ENCODE results near the gene HELZ. TPM values are rescaled to one million over a fixed set of nuclear protein-coding genes. Genes with fewer than 3 reads are reported as not detected.

HELZ gene
- total and polyA plus RNA-seq, 7 donors = 1.8 to 55.7 (median 30.8) TPM

DNA sequence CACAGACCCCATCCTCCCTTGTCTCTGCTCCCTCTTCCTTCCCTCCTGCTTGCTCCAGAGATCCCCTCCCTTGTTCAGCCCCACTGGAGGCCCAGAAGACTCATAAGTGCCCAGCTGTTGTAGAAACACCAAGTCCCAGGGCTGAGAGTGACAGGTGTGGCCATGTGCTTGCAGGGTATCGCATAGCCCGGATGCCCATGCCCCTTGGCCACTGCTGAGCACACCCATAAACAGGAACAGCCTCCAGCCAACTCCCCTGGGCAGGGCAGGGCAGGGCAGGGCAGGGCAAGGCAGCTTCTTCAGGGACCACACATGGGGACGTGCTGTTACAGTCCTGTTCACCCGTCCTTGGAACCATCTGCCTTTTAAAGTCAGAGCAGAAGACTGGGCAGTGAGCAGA is 198.6 kb downstream of the HELZ start:
- Histone ChIP-seq H3K27me3 (ENCODE audit: insufficient read depth in 3 of 3, low read length in 2 of 3) (no peaks in the 10 kb centered on the region), H3K4me3 (peak overlapping the region; percentile 72), H3K36me3 (ENCODE audit: insufficient read depth in 1 of 2, low read depth in 1 of 2) (peaks cover 0 to 12% of the 10 kb centered on the region in 2 donors), H3K27ac (peak overlapping the region; percentile 98), H3K9me3 (peaks cover 10% of the 10 kb centered on the region), H3K4me1 (peaks cover 51% of the 10 kb centered on the region)
- peak; percentile 56 to 69 (median 65) for ATAC-seq
- DNase-seq = peak; percentile 55 to 94
- TF ChIP-seq, protein P1, sequence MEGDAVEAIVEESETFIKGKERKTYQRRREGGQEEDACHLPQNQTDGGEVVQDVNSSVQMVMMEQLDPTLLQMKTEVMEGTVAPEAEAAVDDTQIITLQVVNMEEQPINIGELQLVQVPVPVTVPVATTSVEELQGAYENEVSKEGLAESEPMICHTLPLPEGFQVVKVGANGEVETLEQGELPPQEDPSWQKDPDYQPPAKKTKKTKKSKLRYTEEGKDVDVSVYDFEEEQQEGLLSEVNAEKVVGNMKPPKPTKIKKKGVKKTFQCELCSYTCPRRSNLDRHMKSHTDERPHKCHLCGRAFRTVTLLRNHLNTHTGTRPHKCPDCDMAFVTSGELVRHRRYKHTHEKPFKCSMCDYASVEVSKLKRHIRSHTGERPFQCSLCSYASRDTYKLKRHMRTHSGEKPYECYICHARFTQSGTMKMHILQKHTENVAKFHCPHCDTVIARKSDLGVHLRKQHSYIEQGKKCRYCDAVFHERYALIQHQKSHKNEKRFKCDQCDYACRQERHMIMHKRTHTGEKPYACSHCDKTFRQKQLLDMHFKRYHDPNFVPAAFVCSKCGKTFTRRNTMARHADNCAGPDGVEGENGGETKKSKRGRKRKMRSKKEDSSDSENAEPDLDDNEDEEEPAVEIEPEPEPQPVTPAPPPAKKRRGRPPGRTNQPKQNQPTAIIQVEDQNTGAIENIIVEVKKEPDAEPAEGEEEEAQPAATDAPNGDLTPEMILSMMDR (IDR thresholded peaks at IDR 0.05) = no peak
- 24 to 31% (median 27%) methylated on average over 4 of the region's 4 CpGs for WGBS, 3 donors
- intact Hi-C loops (cut with DNase I) = no loop called here

DNA sequence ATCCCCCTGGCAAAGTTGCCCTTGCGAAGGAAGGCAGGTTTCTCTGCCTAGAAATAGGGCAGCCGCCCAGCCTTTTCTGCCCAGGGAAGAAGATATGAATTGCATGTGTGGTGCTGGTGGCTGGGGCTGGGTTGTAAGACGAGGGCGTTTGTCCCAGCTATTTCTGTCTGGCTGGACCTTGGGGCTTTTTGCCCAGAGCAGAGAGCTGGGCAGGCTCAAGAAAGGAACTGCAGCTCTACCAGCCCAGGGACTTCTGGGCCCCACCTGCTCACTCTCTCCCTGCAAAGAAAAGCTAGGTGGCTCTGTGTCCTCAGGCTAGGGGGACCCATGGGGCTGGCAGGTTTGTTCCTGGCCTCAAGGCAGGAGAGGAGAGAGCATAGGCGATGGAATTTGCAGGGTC is 200.1 kb downstream of the HELZ start:
- intact Hi-C loops (cut with DNase I) = loop anchor here in 1 of 2 donors (5.0 kb wide), 1 partner anchor 68 kb away; no protein-coding TSS in a partner anchor
- H3K9me3 ChIP-seq = peaks cover 10% of the 10 kb centered on the region
- DNase-seq (peak; percentile 35 to 85), ATAC-seq (peak; percentile 53 to 63 (median 60))
- H3K4me3 ChIP-seq = peak overlapping the region; percentile 72
- H3K4me1 ChIP-seq = peaks cover 37% of the 10 kb centered on the region
- WGBS, 3 donors = 20 to 46% (median 35%) methylated on average over 5 of the region's 5 CpGs
- peak overlapping the region; percentile 98 for H3K27ac ChIP-seq
- H3K36me3 ChIP-seq (ENCODE audit: insufficient read depth in 1 of 2, low read depth in 1 of 2) = peaks cover 0 to 9% of the 10 kb centered on the region in 2 donors
- TF ChIP-seq, protein P1 (IDR thresholded peaks at IDR 0.05) = no peak
- no peaks in the 10 kb centered on the region for H3K27me3 ChIP-seq (ENCODE audit: insufficient read depth in 3 of 3, low read length in 2 of 3)

DNA sequence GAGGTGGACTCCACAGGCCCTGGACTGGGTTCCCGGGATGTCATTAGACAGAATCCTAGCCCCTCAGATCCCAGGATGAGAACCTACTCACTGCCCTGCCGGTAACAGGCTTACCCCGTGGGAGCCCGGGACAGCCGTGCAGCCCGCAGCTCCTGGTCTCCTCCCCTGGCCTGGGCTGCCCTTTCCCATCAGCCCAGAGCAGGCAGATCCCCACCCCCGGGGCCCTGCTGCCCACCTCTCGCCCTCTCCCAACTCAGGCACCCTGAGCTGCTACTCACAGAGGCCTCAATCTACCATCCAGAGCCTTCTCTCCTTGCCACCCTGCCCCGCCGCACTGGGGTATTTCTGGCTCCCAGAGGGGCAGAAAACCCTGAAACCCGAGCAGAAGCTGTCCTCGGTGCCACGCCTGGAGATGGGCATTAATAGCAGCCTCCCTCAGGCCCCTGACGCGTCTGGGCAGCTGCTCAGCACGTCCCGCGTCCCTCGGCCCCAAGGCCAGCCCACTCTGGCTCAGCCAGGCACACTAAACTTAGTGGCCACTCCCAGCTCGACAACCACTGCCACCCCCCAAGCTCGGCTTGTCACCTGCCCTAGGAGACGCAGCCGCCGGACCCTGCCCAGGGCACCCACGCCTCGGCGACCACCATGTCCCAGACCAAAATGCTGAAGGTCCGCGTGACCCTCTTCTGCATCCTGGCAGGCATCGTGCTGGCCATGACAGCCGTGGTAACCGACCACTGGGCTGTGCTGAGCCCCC is 200.8 kb downstream of the HELZ start, which contains the start of gene CACNG1:
Gene CACNG1 (plus strand): TSS at position 539 of the 757 bp plus-strand sequence. CDS start 107 bp downstream, at position 646.
- Histone ChIP-seq H3K27me3 (ENCODE audit: insufficient read depth in 3 of 3, low read length in 2 of 3) (no peaks in the 10 kb centered on the region), H3K4me1 (peaks cover 29% of the 10 kb centered on the region), H3K36me3 (ENCODE audit: insufficient read depth in 1 of 2, low read depth in 1 of 2) (peaks cover 0 to 1% of the 10 kb centered on the region in 2 donors), H3K4me3 (peak within 1 kb of the TSS; percentile 72), H3K9me3 (peaks cover 10% of the 10 kb centered on the region), H3K27ac (peak within 1 kb of the TSS; percentile 98)
- intact Hi-C loops (cut with DNase I) = loop anchor here in 1 of 2 donors (5.0 kb wide), 1 partner anchor 67 kb away; no protein-coding TSS in a partner anchor
- ATAC-seq (peak; percentile 77 to 84 (median 80)), DNase-seq (peak; percentile 75 to 96)
- 17 to 41% (median 27%) methylated on average over 31 to 32 of the region's 32 CpGs for WGBS, 3 donors
- TF ChIP-seq, protein P1 (IDR thresholded peaks at IDR 0.05) = no peak

DNA sequence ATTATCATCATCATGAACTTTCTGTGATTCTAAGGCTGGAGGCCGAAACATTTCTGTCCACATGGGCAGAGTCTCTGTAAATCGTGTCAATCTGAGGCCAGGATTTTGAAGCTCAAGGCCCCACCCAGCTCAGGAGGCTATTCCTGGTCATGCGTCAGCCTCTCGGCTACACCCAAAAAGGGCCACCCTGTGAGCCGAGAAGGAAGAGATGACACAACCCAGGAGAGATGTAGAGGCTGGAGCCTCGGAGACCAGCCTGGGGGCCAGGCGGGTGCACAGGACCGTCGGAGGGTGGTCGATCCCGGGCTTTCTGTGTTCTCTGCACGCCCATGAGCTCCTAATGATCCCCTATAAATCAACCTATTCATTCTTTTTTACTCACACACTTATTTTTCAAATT is 201.7 kb downstream of the HELZ start:
- H3K4me1 ChIP-seq = peaks cover 21% of the 10 kb centered on the region
- peaks cover 4% of the 10 kb centered on the region for H3K9me3 ChIP-seq
- peak overlapping the region; percentile 72 for H3K4me3 ChIP-seq
- H3K27me3 ChIP-seq (ENCODE audit: insufficient read depth in 3 of 3, low read length in 2 of 3) = no peaks in the 10 kb centered on the region
- intact Hi-C loops (cut with DNase I) = loop anchor here in 1 of 2 donors (5.0 kb wide), 1 partner anchor 66 kb away; no protein-coding TSS in a partner anchor
- ATAC-seq (peak; percentile 62 to 69 (median 68)), DNase-seq (peak; percentile 43 to 88)
- peak overlapping the region; percentile 98 for H3K27ac ChIP-seq
- TF ChIP-seq, protein P1 (IDR thresholded peaks at IDR 0.05) = no peak
- no peaks in the 10 kb centered on the region for H3K36me3 ChIP-seq (ENCODE audit: insufficient read depth in 1 of 2, low read depth in 1 of 2)
- WGBS, 3 donors = 33 to 51% (median 39%) methylated on average over 12 of the region's 12 CpGs
